HG02840 (cell line): ENCODE measurements around the gene TTC9B.

ENCODE experiments used
- ATAC-seq: cut with Tn5 transposase; IDR thresholded peaks from one replicate; pipeline ENCODE4 v1.9.1; 2021; ENCODE audit warnings: mild to moderate bottlenecking, moderate library complexity, moderate number of reproducible peaks; ENCODE audit not compliant: unreplicated experiment, low FRiP score

Gene TTC9B

GRCh38 chr19:40217027-40217810, 965 bp downstream of the TTC9B start:
- no peak for ATAC-seq

DNA sequence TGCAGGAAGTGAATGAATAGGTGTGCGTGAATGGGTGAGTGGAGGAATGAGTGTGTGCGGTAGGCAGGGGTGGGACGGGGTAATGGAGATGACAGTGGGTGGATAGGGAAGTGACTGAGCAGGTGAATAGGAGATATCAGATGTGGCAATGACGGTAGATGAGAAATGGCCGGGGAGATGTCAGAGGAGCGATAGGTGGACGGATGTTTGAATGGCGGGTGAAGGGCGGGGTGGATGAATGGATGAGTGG, 1.5 kb downstream of the TTC9B start:
- no peak for ATAC-seq

- ATAC-seq = no peak
Observed at GRCh38 chr19:40216013-40216776, 2.0 kb downstream of the TTC9B start.

DNA sequence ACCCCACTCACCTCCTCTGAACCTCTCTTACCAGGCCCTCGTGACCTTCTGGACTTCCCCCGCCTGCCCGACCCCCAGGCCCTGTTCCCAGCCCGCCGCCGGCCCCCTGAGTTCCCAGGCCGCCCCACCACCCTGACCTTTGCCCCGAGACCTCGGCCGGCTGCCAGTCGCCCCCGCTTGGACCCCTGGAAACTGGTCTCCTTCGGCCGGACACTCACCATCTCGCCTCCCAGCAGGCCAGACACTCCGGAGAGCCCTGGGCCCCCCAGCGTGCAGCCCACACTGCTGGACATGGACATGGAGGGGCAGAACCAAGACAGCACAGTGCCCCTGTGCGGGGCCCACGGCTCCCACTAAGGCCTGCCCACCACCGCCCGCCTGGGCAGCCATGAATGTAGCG, 3.2 kb downstream of the TTC9B start:
- ATAC-seq = no peak

DNA sequence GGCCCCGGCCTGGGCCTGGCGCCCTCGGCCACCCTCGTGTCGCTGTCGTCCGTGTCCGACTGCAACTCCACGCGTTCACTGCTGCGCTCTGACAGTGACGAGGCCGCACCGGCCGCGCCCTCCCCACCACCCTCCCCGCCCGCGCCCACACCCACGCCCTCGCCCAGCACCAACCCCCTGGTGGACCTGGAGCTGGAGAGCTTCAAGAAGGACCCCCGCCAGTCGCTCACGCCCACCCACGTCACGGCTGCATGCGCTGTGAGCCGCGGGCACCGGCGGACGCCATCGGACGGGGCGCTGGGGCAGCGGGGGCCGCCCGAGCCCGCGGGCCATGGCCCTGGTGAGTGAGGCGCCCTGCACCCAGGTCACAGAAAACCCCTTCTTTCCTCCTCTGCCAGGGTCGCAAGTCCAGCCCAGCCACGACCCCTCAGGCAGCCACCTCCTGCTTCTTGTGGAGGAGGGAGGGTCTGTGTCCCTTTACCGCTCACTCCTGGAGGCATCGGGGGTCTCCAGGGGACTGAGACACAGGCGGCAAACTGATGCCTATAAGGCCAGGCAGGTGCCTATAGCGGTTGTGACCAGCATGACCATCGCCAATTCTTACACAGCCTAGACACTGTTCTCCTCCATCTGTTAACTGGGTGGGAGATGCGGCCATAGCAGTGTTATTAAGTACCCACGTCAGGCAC, 4.2 kb downstream of the TTC9B start:
- ATAC-seq = no peak

GRCh38 chr19:40213251-40213829, 4.8 kb downstream of the TTC9B start:
- ATAC-seq = no peak

- no peak for ATAC-seq
Observed at GRCh38 chr19:40210889-40211288, 7.3 kb downstream of the TTC9B start.

DNA sequence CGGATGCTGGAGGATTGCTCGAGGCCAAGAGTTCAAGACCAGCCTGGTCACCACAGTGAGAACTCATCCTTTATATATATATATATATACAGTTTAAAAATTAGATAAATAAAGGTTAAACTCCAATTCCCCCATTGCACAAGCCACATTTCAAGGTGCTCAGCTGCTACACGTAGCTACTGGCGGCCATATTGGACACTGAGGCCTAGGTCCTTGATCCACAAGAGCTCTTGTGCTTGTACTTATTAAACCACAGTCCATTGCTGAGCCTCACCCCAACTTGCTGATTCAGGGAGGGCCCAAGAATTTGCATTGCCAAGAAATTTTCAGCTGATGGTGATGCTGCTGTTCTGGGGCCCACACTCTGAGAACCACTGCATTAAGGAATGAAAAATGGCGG, 9.6 kb downstream of the TTC9B start:
- ATAC-seq = no peak

DNA sequence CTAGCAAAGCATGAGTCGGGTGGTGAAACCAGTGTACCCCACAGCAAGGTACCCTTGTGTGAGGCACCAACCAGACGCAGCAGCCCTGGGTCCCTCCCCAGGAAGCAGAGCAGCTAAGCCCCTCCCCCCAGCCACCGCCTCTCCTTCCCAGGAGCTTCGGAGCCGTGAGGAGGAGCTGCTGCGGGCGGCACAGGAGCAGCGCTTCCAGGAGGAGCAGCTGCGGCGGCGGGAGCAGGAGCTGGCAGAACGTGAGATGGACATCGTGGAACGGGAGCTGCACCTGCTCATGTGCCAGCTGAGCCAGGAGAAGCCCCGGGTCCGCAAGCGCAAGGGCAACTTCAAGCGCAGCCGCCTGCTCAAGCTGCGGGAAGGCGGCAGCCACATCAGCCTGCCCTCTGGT, 12.4 kb downstream of the TTC9B start:
- ATAC-seq = no peak

GRCh38 chr19:40204381-40204780, 13.8 kb downstream of the TTC9B start:
- no peak for ATAC-seq

DNA sequence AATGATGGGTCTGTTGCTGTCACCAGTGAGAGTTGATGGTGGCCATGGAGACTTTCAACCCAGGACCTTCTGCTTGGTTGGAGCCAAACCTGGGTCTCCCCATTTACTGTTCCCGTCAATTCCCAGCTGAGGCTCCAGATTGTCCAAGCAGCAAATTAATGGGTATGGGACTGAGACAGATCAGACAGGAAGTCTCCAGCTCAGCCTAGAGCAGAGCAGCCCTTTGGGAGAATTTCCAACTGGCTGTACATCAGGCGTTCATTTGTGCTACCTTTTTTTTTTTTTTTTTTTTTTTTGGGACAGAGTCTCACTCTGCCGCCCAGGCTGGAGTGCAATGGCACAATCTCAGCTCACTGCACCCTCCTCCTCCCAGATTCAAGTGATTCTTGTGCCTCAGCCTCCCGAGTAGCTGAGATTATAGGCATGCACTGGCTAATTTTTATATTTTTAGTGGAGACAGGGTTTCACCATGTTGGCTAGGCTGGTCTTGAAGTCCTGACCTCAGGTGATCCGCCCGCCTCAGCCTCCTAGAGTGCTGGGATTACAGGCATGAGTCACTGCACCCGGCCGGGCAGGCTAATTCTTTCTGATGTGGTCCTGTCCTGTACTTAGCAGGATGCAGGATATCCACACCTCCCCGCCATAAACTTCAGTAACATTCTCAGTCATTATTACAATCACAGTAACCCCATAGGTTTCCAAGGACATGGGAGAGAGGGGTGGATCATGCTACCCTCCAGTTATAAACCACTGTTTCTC, 17.7 kb downstream of the TTC9B start:
- no peak for ATAC-seq

- ATAC-seq = no peak
Observed at GRCh38 chr19:40198272-40198990, 19.8 kb downstream of the TTC9B start.

DNA sequence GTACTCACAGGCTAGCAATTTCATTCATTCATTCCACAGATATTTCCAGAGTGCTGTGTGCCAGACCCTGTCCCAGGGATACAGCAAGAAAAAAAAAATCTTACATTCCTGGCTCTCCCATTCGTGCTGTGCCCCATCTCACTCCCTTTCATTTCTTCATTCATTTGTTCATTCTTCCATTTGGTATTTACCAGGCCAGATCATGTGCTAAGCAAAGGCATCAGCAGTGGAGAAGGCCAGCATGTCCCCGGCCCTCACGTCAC, 24.7 kb downstream of the TTC9B start:
- no peak for ATAC-seq

DNA sequence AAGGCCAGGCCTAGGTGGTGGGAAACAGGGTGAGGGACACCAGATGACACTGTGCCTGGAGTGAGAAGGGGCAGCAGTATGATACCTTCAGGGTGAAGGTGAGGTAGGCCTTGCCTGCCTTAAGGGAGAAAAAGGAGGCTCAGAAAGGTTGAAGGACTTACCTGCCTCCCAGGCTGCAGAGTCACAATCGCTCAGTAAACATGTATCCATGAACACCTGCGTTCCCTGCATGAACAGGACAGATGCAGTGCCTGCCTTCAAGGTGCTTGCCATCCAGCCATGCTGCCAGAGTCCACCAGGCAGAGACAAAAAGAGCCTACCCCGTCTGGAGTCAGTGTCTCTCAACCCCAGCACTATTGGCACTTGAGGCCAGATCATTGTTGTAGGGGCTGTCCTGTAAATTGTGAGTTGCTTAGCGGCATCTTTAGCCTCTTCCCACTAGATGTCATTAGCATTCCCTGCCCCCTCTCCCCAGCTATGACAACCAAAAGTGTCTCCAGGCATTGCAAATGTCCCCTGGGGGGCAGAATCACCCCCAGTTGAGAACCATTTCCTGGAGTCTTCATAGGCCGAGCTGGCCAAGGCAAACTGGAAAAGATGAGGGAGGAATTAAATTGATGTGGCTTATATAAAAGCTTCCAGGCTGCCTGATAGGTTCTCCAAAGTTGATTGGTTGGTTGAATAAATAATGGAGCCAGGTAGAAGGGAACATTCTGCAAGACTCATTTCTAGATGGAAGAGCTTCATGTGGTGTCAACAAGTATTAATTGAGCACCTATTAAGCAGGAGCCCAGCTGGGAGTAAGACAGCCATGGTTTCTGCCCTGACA, 25.2 kb downstream of the TTC9B start:
- no peak for ATAC-seq

GRCh38 chr19:40191836-40192646, 26.1 kb downstream of the TTC9B start:
- peak; percentile 10 for ATAC-seq

- peak; percentile 68 for ATAC-seq
Observed at GRCh38 chr19:40190891-40191835, 27.0 kb downstream of the TTC9B start, which contains the start of gene MAP3K10. Gene MAP3K10, plus strand, starts transcription at chr19:40191426. Its CDS starts 606 bp downstream, at chr19:40192032.

- ATAC-seq = no peak
Observed at GRCh38 chr19:40184273-40184672, 33.9 kb downstream of the TTC9B start.
